GM12801 (cell line): ENCODE measurements around the gene EDEM2.

Experiments
- TF ChIP-seq, protein P1 (sequence below): IDR thresholded peaks from one replicate; pipeline ENCODE4 v1.5.1; 2011; ENCODE audit warnings: control low read depth; ENCODE audit not compliant: insufficient read length; ENCODE audit errors: extremely low read depth

EDEM2 gene

DNA sequence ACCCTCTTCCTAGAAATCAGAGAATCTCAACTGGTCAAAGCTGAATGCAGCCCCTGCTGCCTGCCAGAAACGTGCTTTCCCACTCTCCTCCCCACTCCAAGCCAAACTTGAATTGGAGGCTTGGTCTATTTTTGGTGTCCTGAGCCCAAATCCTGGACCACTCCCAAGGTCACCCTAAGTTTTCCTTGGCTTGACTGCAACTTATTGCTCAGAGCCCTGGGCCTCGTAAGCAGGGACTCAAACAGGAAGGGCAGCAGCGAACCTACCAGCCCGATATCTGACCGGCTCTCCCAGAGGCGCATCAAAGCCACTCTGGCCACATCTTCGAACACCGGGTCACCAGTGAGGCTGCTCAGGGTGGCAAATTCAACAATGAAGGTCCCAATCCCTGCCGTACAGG, 12.7 kb downstream of the EDEM2 start:
- TF ChIP-seq, protein P1, sequence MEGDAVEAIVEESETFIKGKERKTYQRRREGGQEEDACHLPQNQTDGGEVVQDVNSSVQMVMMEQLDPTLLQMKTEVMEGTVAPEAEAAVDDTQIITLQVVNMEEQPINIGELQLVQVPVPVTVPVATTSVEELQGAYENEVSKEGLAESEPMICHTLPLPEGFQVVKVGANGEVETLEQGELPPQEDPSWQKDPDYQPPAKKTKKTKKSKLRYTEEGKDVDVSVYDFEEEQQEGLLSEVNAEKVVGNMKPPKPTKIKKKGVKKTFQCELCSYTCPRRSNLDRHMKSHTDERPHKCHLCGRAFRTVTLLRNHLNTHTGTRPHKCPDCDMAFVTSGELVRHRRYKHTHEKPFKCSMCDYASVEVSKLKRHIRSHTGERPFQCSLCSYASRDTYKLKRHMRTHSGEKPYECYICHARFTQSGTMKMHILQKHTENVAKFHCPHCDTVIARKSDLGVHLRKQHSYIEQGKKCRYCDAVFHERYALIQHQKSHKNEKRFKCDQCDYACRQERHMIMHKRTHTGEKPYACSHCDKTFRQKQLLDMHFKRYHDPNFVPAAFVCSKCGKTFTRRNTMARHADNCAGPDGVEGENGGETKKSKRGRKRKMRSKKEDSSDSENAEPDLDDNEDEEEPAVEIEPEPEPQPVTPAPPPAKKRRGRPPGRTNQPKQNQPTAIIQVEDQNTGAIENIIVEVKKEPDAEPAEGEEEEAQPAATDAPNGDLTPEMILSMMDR, result no peak

DNA sequence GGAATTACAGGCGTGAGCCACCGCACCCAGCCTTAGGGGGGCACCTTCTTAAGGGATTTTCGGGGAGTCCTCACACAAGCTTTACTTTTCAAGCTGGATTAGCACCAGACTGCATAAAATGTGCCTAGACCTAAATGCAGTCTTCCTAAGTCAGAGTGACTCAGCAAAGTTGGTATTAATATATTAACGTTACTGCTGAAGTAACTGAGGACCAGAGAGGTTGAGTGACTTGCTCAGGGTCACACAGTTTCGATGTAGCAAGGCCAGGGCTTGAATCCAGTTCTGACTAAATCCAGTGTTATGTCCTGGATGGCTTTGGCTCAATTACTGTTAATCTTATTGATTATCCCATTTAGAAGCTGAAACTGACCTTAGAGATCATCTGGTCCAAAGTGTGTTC, 13.4 kb downstream of the EDEM2 start:
- TF ChIP-seq, protein P1, result no peak

DNA sequence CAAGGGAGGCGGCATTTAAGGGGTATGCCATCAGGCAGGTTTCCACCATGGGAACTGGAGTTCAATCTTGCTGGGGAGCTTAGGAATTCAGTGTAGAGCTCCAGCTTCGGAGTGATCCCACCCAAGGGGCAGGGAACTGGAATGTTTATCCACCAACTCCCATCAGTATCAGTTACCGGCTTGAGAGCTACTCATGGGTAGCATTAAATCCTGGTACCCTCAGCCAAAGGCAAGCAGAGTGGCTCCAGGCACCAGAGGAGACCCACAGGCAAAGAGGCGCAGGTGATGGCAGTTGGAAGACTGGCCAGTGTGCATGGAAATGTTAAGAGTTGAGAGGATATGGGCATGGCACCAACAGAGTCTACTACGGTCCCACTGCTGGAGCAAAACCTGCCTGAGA, 14.1 kb downstream of the EDEM2 start:
- TF ChIP-seq, protein P1, result no peak

DNA sequence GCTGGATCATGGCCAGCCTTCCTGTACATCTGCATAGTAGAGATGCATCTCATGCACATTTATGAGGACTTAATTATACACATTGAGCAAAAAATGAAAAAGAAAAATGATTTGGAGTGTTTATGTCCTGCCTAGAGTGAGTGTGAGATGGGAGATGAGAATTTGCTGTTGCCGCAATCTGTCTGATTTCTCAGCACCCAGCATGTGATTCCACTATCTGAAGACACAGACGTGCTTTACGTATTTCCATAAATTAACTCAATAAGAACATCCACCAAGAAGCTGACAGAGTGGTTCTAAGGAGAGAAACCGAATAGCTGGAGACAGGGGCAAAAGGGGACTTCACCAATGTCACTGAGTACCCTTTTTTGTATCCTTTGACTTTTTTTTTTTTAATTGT, 15.2 kb downstream of the EDEM2 start:
- TF ChIP-seq, protein P1, result no peak

DNA sequence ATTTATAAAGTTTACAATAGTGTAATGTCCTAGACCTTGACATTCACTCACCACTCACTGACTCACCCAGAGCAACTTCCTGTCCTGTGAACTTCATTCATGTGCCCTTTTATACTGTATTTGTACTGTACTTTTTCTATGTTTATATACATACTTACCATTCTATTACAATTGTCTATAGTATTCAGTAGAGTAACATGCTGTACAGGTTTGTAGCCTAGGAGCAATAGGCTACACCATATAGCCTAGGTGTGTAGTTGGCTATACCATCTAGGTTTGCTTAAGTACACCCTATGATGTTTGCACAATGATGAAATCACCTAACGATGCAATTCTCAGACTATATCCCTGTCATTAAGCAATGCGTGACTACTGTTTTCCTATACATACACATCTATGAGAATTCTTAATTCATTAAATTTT, 17.5 kb downstream of the EDEM2 start:
- TF ChIP-seq, protein P1, result no peak

DNA sequence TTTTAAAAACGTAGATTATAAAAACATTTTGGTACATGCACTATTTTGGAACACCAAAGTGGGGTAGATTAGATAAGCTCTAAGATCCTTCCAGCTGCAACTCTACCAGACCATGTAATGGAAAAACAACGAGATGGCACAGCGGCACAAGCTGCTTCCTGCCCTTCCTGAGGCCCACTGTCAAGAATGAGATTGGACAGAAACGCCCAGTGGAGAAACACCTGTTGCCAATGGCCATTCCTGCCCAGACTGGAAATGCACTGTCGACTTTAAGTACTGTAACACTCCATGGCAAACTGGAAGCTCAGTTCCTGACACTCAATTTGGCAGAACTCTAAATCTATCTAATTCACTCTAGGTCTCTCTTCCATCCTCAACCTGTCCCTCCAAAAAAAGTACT, 21.4 kb downstream of the EDEM2 start:
- TF ChIP-seq, protein P1, result no peak

DNA sequence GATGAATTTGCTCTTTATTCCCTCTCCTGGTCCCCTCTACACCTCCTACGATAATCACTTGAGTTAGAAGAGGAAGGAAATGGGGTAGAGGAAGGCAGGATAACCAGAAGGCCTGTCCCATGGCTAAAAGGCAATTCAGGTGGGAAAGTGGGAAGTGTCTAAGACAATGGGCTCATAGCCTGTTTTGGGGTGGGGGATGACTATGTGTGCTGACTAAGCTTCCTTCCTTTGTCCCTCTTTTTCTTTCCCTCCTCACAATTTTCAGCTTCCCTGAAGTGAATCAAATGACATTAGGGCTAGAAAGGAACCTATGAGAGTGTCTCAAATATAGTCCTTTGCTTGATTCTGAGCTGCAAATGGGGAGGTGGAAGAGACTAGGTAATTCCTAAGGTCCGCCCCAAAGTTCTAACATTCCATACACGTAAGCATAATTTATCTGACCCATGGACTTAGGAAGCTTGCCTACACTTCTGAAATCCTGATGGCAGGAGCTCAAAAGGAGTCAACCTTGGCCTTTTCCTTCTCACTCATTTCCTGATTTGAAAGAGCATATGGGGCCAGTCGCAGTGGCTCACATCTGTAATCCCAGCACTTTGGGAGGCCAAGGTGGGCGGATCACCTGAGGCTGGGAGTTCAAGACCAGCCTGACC, 24.3 kb downstream of the EDEM2 start:
- TF ChIP-seq, protein P1, result no peak

DNA sequence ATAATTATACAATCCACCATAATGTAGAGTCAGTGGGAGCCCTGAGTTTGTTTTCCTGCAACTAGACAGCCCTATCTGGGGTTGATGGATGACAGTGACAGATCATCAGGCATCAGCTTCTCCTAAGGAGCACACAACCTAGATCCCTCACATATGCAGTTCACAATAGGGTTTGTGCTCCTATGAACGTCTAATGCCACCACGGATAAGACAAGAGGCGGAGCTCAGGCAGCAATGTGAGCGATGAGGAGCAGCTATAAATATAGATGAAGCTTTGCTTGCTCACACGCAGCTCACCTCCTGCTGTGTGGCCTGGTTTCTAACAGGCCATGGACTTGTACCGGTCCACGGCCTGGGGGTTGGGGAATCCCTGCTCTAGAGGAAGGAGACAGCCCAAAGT, 25.9 kb downstream of the EDEM2 start:
- TF ChIP-seq, protein P1, result no peak
